IMR-90 (cell line): Measurements from ENCODE around the gene CYP26B1. TPM values are rescaled to one million over a fixed set of nuclear protein-coding genes. Genes with fewer than 3 reads are reported as not detected.

Experiments used
- ATAC-seq: fragments of 200-7000 bp; cut with Tn5 transposase; 2 replicates; pipeline ENCODE4 v1.9.1; 2020; ENCODE audit warnings: low read depth, mild to moderate bottlenecking, moderate library complexity
- BruUV-seq: library from RNA; stranded (reverse); fragments of 400-500 nt; replicated peaks from 2 replicates; lab custom pipeline; 2021; lab: Mats Ljungman, UMichigan
- CTCF ChIA-PET: fragments of 300-600 bp; formaldehyde crosslinking; extraction: SDS; loops from one replicate; lab custom pipeline; 2021; ENCODE audit warnings: antibody characterized with exemption; lab: Yijun Ruan, JAX
- POLR2A ChIA-PET: fragments of 300-600 bp; sonication (Branson Sonifier 250); formaldehyde crosslinking; loops from one replicate; lab custom pipeline; 2022; ENCODE audit warnings: antibody characterized with exemption; ENCODE audit not compliant: unreplicated experiment; lab: Charles Lee
- DNase-seq: peaks from one replicate; pipeline ENCODE4 v3.0.0; 2013
- H2AFZ ChIP-seq: replicated peaks from 2 replicates; pipeline ENCODE3; 2013; ENCODE audit warnings: low read length, mild to moderate bottlenecking; ENCODE audit not compliant: poor library complexity
- H2AK5ac ChIP-seq: 2 replicates; pipeline ENCODE4 v1.6.1; 2013; ENCODE audit warnings: low read depth, low read length, inconsistent platforms
- H2AK9ac ChIP-seq: replicated peaks from 2 replicates; pipeline ENCODE3; 2013; ENCODE audit warnings: mild to moderate bottlenecking, low read depth, low read length, moderate library complexity; ENCODE audit not compliant: poor library complexity
- H2BK120ac ChIP-seq: 2 replicates; pipeline ENCODE4 v1.6.1; 2013; ENCODE audit warnings: low read depth, low read length, inconsistent platforms
- H2BK15ac ChIP-seq: 3 replicates; pipeline ENCODE4 v1.6.1; 2013; ENCODE audit warnings: low read depth, low read length, inconsistent platforms
- H2BK20ac ChIP-seq: 2 replicates; pipeline ENCODE4 v1.6.1; 2013; ENCODE audit warnings: low read depth, mild to moderate bottlenecking, inconsistent platforms, low read length, moderate library complexity
- H2BK5ac ChIP-seq: 2 replicates; pipeline ENCODE4 v1.6.1; 2013; ENCODE audit warnings: mild to moderate bottlenecking, low read depth, low read length, inconsistent platforms; ENCODE audit not compliant: poor library complexity, severe bottlenecking
- H3K14ac ChIP-seq: replicated peaks from 2 replicates; pipeline ENCODE4 v1.6.1; 2013; ENCODE audit warnings: low read depth, low read length, inconsistent platforms
- H3K18ac ChIP-seq: 2 replicates; pipeline ENCODE4 v1.6.1; 2013; ENCODE audit warnings: low read depth, low read length, control low read depth
- H3K23ac ChIP-seq: 2 replicates; pipeline ENCODE4 v1.6.1; 2013; ENCODE audit warnings: low read depth, low read length, inconsistent platforms
- H3K27ac ChIP-seq: 2 replicates; pipeline ENCODE4 v1.5.1; 2013; ENCODE audit warnings: mild to moderate bottlenecking, control low read depth, low read length; ENCODE audit not compliant: insufficient read depth
- H3K27me3 ChIP-seq: 2 replicates; pipeline ENCODE4 v1.6.1; 2013; ENCODE audit warnings: low read length; ENCODE audit not compliant: control insufficient read depth, insufficient read depth
- H3K36me3 ChIP-seq: 2 replicates; pipeline ENCODE4 v1.6.1; 2013; ENCODE audit warnings: low read length, mixed read lengths; ENCODE audit not compliant: control insufficient read depth, insufficient read depth
- H3K4ac ChIP-seq: 2 replicates; pipeline ENCODE4 v1.6.1; 2013; ENCODE audit warnings: low read depth, low read length, inconsistent platforms
- H3K4me1 ChIP-seq: 2 replicates; pipeline ENCODE4 v1.6.1; 2013; ENCODE audit warnings: low read length, mixed read lengths; ENCODE audit not compliant: control insufficient read depth, insufficient read depth
- H3K4me2 ChIP-seq: 2 replicates; pipeline ENCODE4 v1.6.1; 2013; ENCODE audit warnings: low read depth, mild to moderate bottlenecking, control low read depth, low read length, moderate library complexity
- H3K4me3 ChIP-seq: 2 replicates; pipeline ENCODE4 v1.5.1; 2013; ENCODE audit warnings: low read depth, mild to moderate bottlenecking, control low read depth, low read length, moderate library complexity; ENCODE audit not compliant: insufficient read depth
- H3K56ac ChIP-seq: 2 replicates; pipeline ENCODE4 v1.6.1; 2013; ENCODE audit warnings: low read length, inconsistent platforms; ENCODE audit not compliant: insufficient read depth; ENCODE audit errors: extremely low read depth
- H3K79me1 ChIP-seq, 2 experiments: 2 replicates each; pipeline ENCODE4 v1.6.1; 2013; ENCODE audit warnings: low read length in 2 of 2, inconsistent platforms in 1 of 2, low read depth in 1 of 2
- H3K9ac ChIP-seq: 2 replicates; pipeline ENCODE4 v1.6.1; 2013; ENCODE audit warnings: low read depth, low read length, control low read depth
- H3K9me1 ChIP-seq: 2 replicates; pipeline ENCODE4 v1.6.1; 2013; ENCODE audit warnings: low read length, inconsistent platforms; ENCODE audit not compliant: insufficient read depth
- H3K9me3 ChIP-seq: 2 replicates; pipeline ENCODE4 v1.6.1; 2013; ENCODE audit warnings: low read length; ENCODE audit not compliant: control insufficient read depth, insufficient read depth
- H4K20me1 ChIP-seq: 2 replicates; pipeline ENCODE4 v1.6.1; 2013; ENCODE audit warnings: low read length, inconsistent platforms; ENCODE audit not compliant: insufficient read depth
- H4K5ac ChIP-seq: 2 replicates; pipeline ENCODE4 v1.6.1; 2013; ENCODE audit warnings: mild to moderate bottlenecking, low read depth, low read length, control low read depth
- H4K8ac ChIP-seq, 2 experiments: 2 replicates each; pipeline ENCODE4 v1.6.1; 2013; ENCODE audit warnings: low read depth in 2 of 2, low read length in 2 of 2, control low read depth in 1 of 2, inconsistent platforms in 1 of 2
- H4K91ac ChIP-seq: 2 replicates; pipeline ENCODE4 v1.6.1; 2013; ENCODE audit warnings: low read depth, low read length, inconsistent platforms; ENCODE audit not compliant: insufficient read depth
- BHLHE40 ChIP-seq: fragments of 150-350 bp; IDR thresholded peaks from 2 replicates; pipeline ENCODE4 v1.6.1; 2016; ENCODE audit warnings: mild to moderate bottlenecking, low read depth, low read length
- CEBPB ChIP-seq: IDR thresholded peaks from 2 replicates; pipeline ENCODE4 v1.6.1; 2012; ENCODE audit warnings: low read depth, low read length, improper control_type of control experiment
- CHD1 ChIP-seq: IDR thresholded peaks from 2 replicates; pipeline ENCODE4 v1.6.1; 2012; ENCODE audit warnings: low read depth, low read length, improper control_type of control experiment
- CTCF ChIP-seq: conservative IDR thresholded peaks from 2 replicates; pipeline ENCODE4 v1.5.1; 2012; ENCODE audit warnings: mild to moderate bottlenecking, low read depth, low read length, improper control_type of control experiment
- ELK1 ChIP-seq: fragments of 150-350 bp; IDR thresholded peaks from 2 replicates; pipeline ENCODE4 v1.6.1; 2016; ENCODE audit warnings: low read depth, mild to moderate bottlenecking, low read length, moderate library complexity, borderline replicate concordance
- FOS ChIP-seq: fragments of 150-350 bp; IDR thresholded peaks from 2 replicates; pipeline ENCODE4 v1.6.1; 2016; ENCODE audit warnings: low read depth, low read length
- MAFK ChIP-seq: IDR thresholded peaks from 2 replicates; pipeline ENCODE4 v1.6.1; 2012; ENCODE audit warnings: low read depth, low read length, improper control_type of control experiment
- MAZ ChIP-seq: IDR thresholded peaks from 2 replicates; pipeline ENCODE4 v1.6.1; 2012; ENCODE audit warnings: low read depth, mild to moderate bottlenecking, low read length, improper control_type of control experiment, moderate library complexity, borderline replicate concordance
- MXI1 ChIP-seq: IDR thresholded peaks from 2 replicates; pipeline ENCODE4 v1.6.1; 2012; ENCODE audit warnings: low read depth, mild to moderate bottlenecking, low read length, moderate library complexity, borderline replicate concordance
- NFE2L2 ChIP-seq: fragments of 150-350 bp; IDR thresholded peaks from 2 replicates; pipeline ENCODE4 v1.6.1; 2016; ENCODE audit warnings: low read depth, mild to moderate bottlenecking, low read length
- POLR2A ChIP-seq: IDR thresholded peaks from 2 replicates; pipeline ENCODE4 v1.6.1; 2012; ENCODE audit warnings: mild to moderate bottlenecking, low read depth, low read length
- RAD21 ChIP-seq: IDR thresholded peaks from 2 replicates; pipeline ENCODE4 v1.6.1; 2012; ENCODE audit warnings: low read length, improper control_type of control experiment
- RFX5 ChIP-seq: IDR thresholded peaks from 2 replicates; pipeline ENCODE4 v1.8.0; 2012; ENCODE audit warnings: low read depth, mild to moderate bottlenecking, low read length, moderate library complexity
- SMC3 ChIP-seq: fragments of 150-350 bp; IDR thresholded peaks from 2 replicates; pipeline ENCODE4 v1.6.1; 2016; ENCODE audit warnings: low read depth, mild to moderate bottlenecking, antibody characterized with exemption, low read length, moderate library complexity
- WGBS, 2 experiments: methylation state at CpG; one replicate each; pipeline versions ENCODE4 v1.1.5 to v1.1.7; 2013; ENCODE audit warnings: missing lambda C conversion rate in 2 of 2; ENCODE audit not compliant: insufficient read length in 1 of 2; ENCODE audit errors: extremely low coverage in 2 of 2; 5-methylcytosine and 5-hydroxymethylcytosine counted together
- dilution Hi-C: fragments of 300-500 bp; cut with HindIII; formaldehyde crosslinking; loops from one replicate; pipeline ENCODE4 v1.14.3; 2018; ENCODE audit warnings: low sequenced_read_pairs; ENCODE audit not compliant: unreplicated experiment
- in situ Hi-C: fragments of 300-500 bp; cut with MboI; formaldehyde crosslinking; loops from 3 replicates; pipeline ENCODE4 v1.14.3; 2019; ENCODE audit warnings: low sequenced_read_pairs, inconsistent platforms, mixed read lengths
- intact Hi-C: fragments of 100-400 bp; cut with micrococcal nuclease; formaldehyde crosslinking; loops from 2 replicates; pipeline ENCODE4 v1.10.0; 2022
- polyA plus RNA-seq, 3 experiments: library from polyadenylated mRNA; depleted of rRNA; stranded (reverse); fragments of >200 nt; gene quantifications; 2 replicates each; pipeline ENCODE4 v1.2.3, GENCODE V29; 2012; ENCODE audit warnings: low replicate concordance in 1 of 3
- total RNA-seq: library from RNA; depleted of rRNA; stranded (reverse); fragments of >200 nt; gene quantifications from 2 replicates; pipeline ENCODE4 v1.2.3, GENCODE V29; 2012
- TF ChIP-seq, protein P1 (sequence below): fragments of 150-350 bp; IDR thresholded peaks from 2 replicates; pipeline ENCODE4 v1.6.1; 2017; ENCODE audit warnings: mild to moderate bottlenecking, antibody characterized with exemption, low read length, low read depth

The CYP26B1 gene
- total and polyA plus RNA-seq, 2 of the 4 experiments (the other 2 are of a cell fraction) = 0.02 TPM; not detected in 1

- Histone ChIP-seq H3K4me1 (no peaks in the 10 kb centered on the region), H3K79me1 (no peaks in the 10 kb centered on the region), H2BK15ac (no peak overlapping the region), H3K36me3 (peaks cover 3% of the 10 kb centered on the region), H2AK5ac (no peak overlapping the region), H2BK120ac (no peak overlapping the region), H3K18ac (no peak overlapping the region), H3K4me2 (no peak overlapping the region), H3K56ac (no peak overlapping the region), H4K20me1 (no peaks in the 10 kb centered on the region; the same call in 1 of the 2 replicates), H4K8ac (no peak overlapping the region), H3K9me3 (peaks cover 3% of the 10 kb centered on the region; the same call in 1 of the 2 replicates), H3K27me3 (no peaks in the 10 kb centered on the region), H3K27ac (no peak overlapping the region), H3K9ac (no peak overlapping the region), H2AK9ac (no peak overlapping the region), H3K9me1 (peaks cover 2% of the 10 kb centered on the region; the same call in 1 of the 2 replicates), H2BK5ac (no peak overlapping the region), H4K5ac (no peak overlapping the region), H3K23ac (no peak overlapping the region), H3K4me3 (no peak overlapping the region), H2AFZ (no peak overlapping the region), H2BK20ac (no peak overlapping the region), H3K14ac (no peak overlapping the region), H3K4ac (no peak overlapping the region), H4K91ac (no peak overlapping the region)
- in situ Hi-C loops (no loop called here), intact Hi-C loops (no loop called here), dilution Hi-C loops (no loop called here)
- BruUV-seq = no TSS peak
- ChIA-PET CTCF (no interaction called here), POLR2A (no interaction called here)
- no peak for ATAC-seq
- TF ChIP-seq BHLHE40 (no peak), POLR2A (no peak), MAFK (no peak), RAD21 (no peak), CTCF (no peak), ELK1 (no peak), NFE2L2 (no peak), CHD1 (no peak), FOS (no peak), MAZ (no peak), CEBPB (no peak), MXI1 (no peak), SMC3 (no peak), RFX5 (no peak)
- TF ChIP-seq, protein P1, sequence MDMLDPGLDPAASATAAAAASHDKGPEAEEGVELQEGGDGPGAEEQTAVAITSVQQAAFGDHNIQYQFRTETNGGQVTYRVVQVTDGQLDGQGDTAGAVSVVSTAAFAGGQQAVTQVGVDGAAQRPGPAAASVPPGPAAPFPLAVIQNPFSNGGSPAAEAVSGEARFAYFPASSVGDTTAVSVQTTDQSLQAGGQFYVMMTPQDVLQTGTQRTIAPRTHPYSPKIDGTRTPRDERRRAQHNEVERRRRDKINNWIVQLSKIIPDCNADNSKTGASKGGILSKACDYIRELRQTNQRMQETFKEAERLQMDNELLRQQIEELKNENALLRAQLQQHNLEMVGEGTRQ = no peak
- no peak for DNase-seq
- no CpG with 5 or more reads among the region's 2 CpGs for WGBS, 2 experiments
Measured at GRCh38 chr2:72183466-72183865, 35.8 kb upstream of the CYP26B1 start.
